ENCODE data around the gene MLC1. TPM values are rescaled to one million over a fixed set of nuclear protein-coding genes. Genes with fewer than 3 reads are reported as not detected.

Gene MLC1
- total RNA-seq, 1 experiment from 2014 or later: not detected

GRCh38 chr22:50082197-50082715 lies 3.0 kb downstream of the MLC1 start:
- no peaks in the 10 kb centered on the region for H3K36me3 ChIP-seq (ENCODE audit: control insufficient read depth, insufficient read depth, low read length)
- no TSS peak for BruUV-seq (replicated peaks)
- no peak for ATAC-seq
- POLR2A ChIA-PET: interaction anchor here (0.6 kb wide), 1 partner anchor 93 kb away, joined by 4 read pairs; no protein-coding TSS in a partner anchor
- H3K27me3 ChIP-seq (ENCODE audit: control insufficient read depth, insufficient read depth, low read length): no peaks in the 10 kb centered on the region
- H3K4me3 ChIP-seq (ENCODE audit: low read depth in 2 of 2, low read length in 2 of 2): no peak overlapping the region
- intact Hi-C loops (cut with micrococcal nuclease; ENCODE audit: unreplicated experiment): no loop called here
- no peak for TF ChIP-seq SIN3A (IDR thresholded peaks at IDR 0.05; ENCODE audit: borderline replicate concordance, insufficient read depth, low read depth, low read length)
- no peak for TF ChIP-seq CTCF (IDR thresholded peaks at IDR 0.05)
- TF ChIP-seq REST (IDR thresholded peaks at IDR 0.05; ENCODE audit: insufficient read depth in 1 of 2, low read depth in 2 of 2, low read length in 1 of 2): no peak
- TF ChIP-seq TCF7L2 (IDR thresholded peaks at IDR 0.05; ENCODE audit: low read depth, low read length): no peak
- no peak for TF ChIP-seq POLR2AphosphoS5 (IDR thresholded peaks at IDR 0.05; ENCODE audit: low read depth, low read length)
- H3K27ac ChIP-seq (ENCODE audit: low read length): no peak overlapping the region
- CTCF ChIA-PET: no interaction called here
- in situ Hi-C loops (cut with HindIII; ENCODE audit: low pct_unique_long_range_greater_than_20kb, low sequenced_read_pairs): no loop called here
- H3K9me3 ChIP-seq (ENCODE audit: control insufficient read depth, insufficient read depth, low read depth, low read length): no peaks in the 10 kb centered on the region
- no peak for DNase-seq (ENCODE audit: low read depth, low spot score)
- no peaks in the 10 kb centered on the region for H3K4me1 ChIP-seq (ENCODE audit: control insufficient read depth, insufficient read depth, low read length)

- H3K27ac ChIP-seq (ENCODE audit: low read length): no peak overlapping the region
- no peak overlapping the region for H3K4me3 ChIP-seq (ENCODE audit: low read depth in 2 of 2, low read length in 2 of 2)
- BruUV-seq (replicated peaks): no TSS peak
- intact Hi-C loops (cut with micrococcal nuclease; ENCODE audit: unreplicated experiment) (no loop called here), in situ Hi-C loops (cut with HindIII; ENCODE audit: low pct_unique_long_range_greater_than_20kb, low sequenced_read_pairs) (no loop called here)
- no peaks in the 10 kb centered on the region for H3K9me3 ChIP-seq (ENCODE audit: control insufficient read depth, insufficient read depth, low read depth, low read length)
- no peaks in the 10 kb centered on the region for H3K36me3 ChIP-seq (ENCODE audit: control insufficient read depth, insufficient read depth, low read length)
- no peak for DNase-seq (ENCODE audit: low read depth, low spot score)
- ChIA-PET CTCF (no interaction called here), POLR2A (no interaction called here)
- H3K27me3 ChIP-seq (ENCODE audit: control insufficient read depth, insufficient read depth, low read length): no peaks in the 10 kb centered on the region
- TF ChIP-seq TCF7L2 (IDR thresholded peaks at IDR 0.05; ENCODE audit: low read depth, low read length) (no peak), REST (IDR thresholded peaks at IDR 0.05; ENCODE audit: insufficient read depth in 1 of 2, low read depth in 2 of 2, low read length in 1 of 2) (no peak), POLR2AphosphoS5 (IDR thresholded peaks at IDR 0.05; ENCODE audit: low read depth, low read length) (no peak), CTCF (IDR thresholded peaks at IDR 0.05) (no peak), SIN3A (IDR thresholded peaks at IDR 0.05; ENCODE audit: borderline replicate concordance, insufficient read depth, low read depth, low read length) (no peak)
- no peaks in the 10 kb centered on the region for H3K4me1 ChIP-seq (ENCODE audit: control insufficient read depth, insufficient read depth, low read length)
- no peak for ATAC-seq
These were observed 3.6 kb downstream of the MLC1 start for GRCh38 chr22:50081426-50082196.
